Calu3 (cell line): Measurements from ENCODE around the gene ZBED2. TPM values are rescaled to one million over a fixed set of nuclear protein-coding genes. Genes with fewer than 3 reads are reported as not detected.

Experiments used
- BruUV-seq: library from RNA; stranded (reverse); fragments of 400-500 nt; replicated peaks from 2 replicates; lab custom pipeline; 2021; lab: Mats Ljungman, UMichigan
- CTCF ChIA-PET: fragments of 300-600 bp; sonication (Branson Sonifier 250); formaldehyde crosslinking; loops from one replicate; lab custom pipeline; 2022; ENCODE audit warnings: antibody characterized with exemption; lab: Charles Lee
- DNase-seq: peaks from one replicate; pipeline ENCODE4 v3.0.0; 2022
- H3K27ac Mint-ChIP-seq: one replicate; pipeline ENCODE4 v1.8.0; 2022; ENCODE audit warnings: mixed read lengths; ENCODE audit not compliant: unreplicated experiment
- H3K27me3 Mint-ChIP-seq: one replicate; pipeline ENCODE4 v1.8.0; 2022; ENCODE audit warnings: mixed read lengths; ENCODE audit not compliant: unreplicated experiment
- H3K36me3 Mint-ChIP-seq: one replicate; pipeline ENCODE4 v1.8.0; 2022; ENCODE audit warnings: mild to moderate bottlenecking, moderate library complexity, mixed read lengths; ENCODE audit not compliant: insufficient read depth, unreplicated experiment
- H3K4me1 Mint-ChIP-seq: one replicate; pipeline ENCODE4 v1.8.0; 2022; ENCODE audit warnings: mild to moderate bottlenecking, low read depth, mixed read lengths; ENCODE audit not compliant: unreplicated experiment
- H3K4me3 Mint-ChIP-seq: one replicate; pipeline ENCODE4 v1.8.0; 2022; ENCODE audit warnings: mild to moderate bottlenecking, low read depth, moderate library complexity, mixed read lengths; ENCODE audit not compliant: unreplicated experiment
- H3K9me3 Mint-ChIP-seq: one replicate; pipeline ENCODE4 v1.8.0; 2022; ENCODE audit warnings: low read depth, mixed read lengths; ENCODE audit not compliant: unreplicated experiment
- intact Hi-C: fragments of 100-400 bp; cut with micrococcal nuclease; formaldehyde crosslinking; loops from one replicate; pipeline ENCODE4 v1.10.0; 2022; ENCODE audit not compliant: unreplicated experiment
- total RNA-seq: library from RNA; stranded (reverse); gene quantifications from 2 replicates; pipeline ENCODE4 v1.2.3, GENCODE V29; 2022
- TF ChIP-seq, protein P1 (sequence below): fragments of 200-600 bp; IDR thresholded peaks from one replicate; pipeline ENCODE4 v1.8.0; 2022; ENCODE audit warnings: antibody characterized with exemption; ENCODE audit not compliant: unreplicated experiment

Gene ZBED2
- total RNA-seq, 1 experiment from 2014 or later, result 0.24 TPM

DNA sequence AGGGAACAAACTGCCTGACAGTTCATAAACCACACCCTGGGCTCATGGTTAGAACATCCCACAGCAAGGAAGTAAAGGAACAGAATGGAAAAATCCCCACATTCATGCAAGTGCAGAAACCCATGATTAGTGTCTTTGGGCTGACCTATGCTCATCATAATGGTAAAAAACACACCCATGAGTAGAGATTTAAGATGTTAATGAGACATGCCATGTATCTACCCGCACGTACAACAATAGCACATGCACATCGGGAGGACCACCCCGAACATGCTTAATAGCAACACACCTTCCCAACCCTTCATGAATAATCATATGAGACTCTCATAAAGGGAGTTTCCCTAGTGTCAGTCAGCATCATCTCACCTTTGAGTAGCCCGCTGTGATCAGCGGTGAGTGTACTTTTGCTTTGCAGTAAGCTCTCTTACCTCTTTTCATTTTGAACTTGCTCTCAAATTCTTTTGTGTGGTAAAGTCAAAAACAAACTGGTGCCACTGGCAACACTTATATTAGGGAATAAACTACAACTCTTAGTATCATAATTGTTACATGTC lies 23.2 kb downstream of the ZBED2 start:
- no TSS peak for BruUV-seq
- intact Hi-C loops, result no loop called here
- TF ChIP-seq, protein P1, sequence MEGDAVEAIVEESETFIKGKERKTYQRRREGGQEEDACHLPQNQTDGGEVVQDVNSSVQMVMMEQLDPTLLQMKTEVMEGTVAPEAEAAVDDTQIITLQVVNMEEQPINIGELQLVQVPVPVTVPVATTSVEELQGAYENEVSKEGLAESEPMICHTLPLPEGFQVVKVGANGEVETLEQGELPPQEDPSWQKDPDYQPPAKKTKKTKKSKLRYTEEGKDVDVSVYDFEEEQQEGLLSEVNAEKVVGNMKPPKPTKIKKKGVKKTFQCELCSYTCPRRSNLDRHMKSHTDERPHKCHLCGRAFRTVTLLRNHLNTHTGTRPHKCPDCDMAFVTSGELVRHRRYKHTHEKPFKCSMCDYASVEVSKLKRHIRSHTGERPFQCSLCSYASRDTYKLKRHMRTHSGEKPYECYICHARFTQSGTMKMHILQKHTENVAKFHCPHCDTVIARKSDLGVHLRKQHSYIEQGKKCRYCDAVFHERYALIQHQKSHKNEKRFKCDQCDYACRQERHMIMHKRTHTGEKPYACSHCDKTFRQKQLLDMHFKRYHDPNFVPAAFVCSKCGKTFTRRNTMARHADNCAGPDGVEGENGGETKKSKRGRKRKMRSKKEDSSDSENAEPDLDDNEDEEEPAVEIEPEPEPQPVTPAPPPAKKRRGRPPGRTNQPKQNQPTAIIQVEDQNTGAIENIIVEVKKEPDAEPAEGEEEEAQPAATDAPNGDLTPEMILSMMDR, result no peak

DNA sequence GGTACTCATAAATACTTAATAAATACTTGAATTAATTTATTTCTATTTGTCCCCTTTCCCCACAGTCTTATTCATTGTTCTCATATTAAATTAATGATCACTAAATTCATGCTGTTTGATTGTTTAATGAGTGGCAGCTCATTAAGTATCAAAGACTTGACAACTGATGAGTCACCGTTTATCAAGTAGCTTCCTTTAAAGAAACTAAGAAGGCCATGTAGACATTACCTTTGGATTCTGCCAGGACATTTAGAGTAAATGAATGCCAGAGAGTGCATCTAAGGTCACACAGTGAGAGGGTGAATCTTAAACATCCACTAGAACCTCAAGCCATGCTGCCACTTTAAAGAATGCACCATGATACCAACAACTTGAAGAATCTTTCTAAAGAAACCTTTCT lies 23.9 kb downstream of the ZBED2 start:
- no peaks in the 10 kb centered on the region for H3K27me3 Mint-ChIP-seq
- TF ChIP-seq, protein P1, result no peak
- CTCF ChIA-PET, result interaction anchor here (0.7 kb wide), 2 partner anchors 28 to 136 kb away, joined by 3 read pairs; no protein-coding TSS in a partner anchor
- intact Hi-C loops, result no loop called here
- H3K4me1 Mint-ChIP-seq, result no peaks in the 10 kb centered on the region
- H3K36me3 Mint-ChIP-seq, result no peaks in the 10 kb centered on the region
- no peak for DNase-seq
- H3K9me3 Mint-ChIP-seq, result no peaks in the 10 kb centered on the region
- no peak overlapping the region for H3K27ac Mint-ChIP-seq
- no peak overlapping the region for H3K4me3 Mint-ChIP-seq
- no TSS peak for BruUV-seq

More for the DNA sequence above, 23.2 kb downstream of the ZBED2 start:
- no peaks in the 10 kb centered on the region for H3K27me3 Mint-ChIP-seq
- H3K9me3 Mint-ChIP-seq, result no peaks in the 10 kb centered on the region
- no peaks in the 10 kb centered on the region for H3K36me3 Mint-ChIP-seq
- no peak overlapping the region for H3K4me3 Mint-ChIP-seq
- CTCF ChIA-PET, result no interaction called here
- DNase-seq, result no peak
- H3K27ac Mint-ChIP-seq, result no peak overlapping the region
- no peaks in the 10 kb centered on the region for H3K4me1 Mint-ChIP-seq

DNA sequence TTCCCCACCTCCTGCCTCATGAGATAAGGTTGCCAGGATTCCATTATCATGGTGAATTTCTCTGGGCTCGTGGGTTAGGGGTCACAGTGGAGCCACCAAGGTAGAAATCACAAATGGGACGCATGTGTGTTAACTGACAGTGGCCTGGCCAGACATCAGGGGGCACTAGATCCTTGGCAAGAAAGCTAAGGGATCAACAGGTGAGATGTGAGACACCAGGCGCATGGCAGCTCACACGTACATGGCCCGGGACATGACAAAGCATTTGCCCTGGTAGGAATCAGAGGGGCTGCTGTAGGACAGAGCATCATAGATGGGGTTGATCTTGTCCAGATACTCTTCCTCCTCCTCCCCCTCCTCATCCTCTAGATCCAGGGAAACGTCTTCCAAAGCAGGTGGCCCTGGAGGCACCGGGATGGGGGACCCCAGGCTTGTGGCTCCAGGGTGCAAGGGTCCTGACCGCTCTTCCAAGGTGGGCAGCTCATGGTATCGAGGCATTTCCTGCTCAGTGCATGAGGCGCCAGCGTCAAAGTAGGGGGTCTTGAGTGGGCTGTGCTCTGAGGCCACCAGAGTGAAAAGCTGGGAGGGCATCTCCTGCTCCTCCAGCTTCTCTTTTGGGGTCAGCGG lies 24.6 kb downstream of the ZBED2 start:
- intact Hi-C loops, result no loop called here
- CTCF ChIA-PET, result no interaction called here
- BruUV-seq, result no TSS peak
- no peak for DNase-seq
- Mint-ChIP-seq H3K4me1 (no peaks in the 10 kb centered on the region), H3K4me3 (no peak overlapping the region), H3K9me3 (no peaks in the 10 kb centered on the region), H3K27me3 (no peaks in the 10 kb centered on the region), H3K27ac (no peak overlapping the region), H3K36me3 (no peaks in the 10 kb centered on the region)
- TF ChIP-seq, protein P1, result no peak

DNA sequence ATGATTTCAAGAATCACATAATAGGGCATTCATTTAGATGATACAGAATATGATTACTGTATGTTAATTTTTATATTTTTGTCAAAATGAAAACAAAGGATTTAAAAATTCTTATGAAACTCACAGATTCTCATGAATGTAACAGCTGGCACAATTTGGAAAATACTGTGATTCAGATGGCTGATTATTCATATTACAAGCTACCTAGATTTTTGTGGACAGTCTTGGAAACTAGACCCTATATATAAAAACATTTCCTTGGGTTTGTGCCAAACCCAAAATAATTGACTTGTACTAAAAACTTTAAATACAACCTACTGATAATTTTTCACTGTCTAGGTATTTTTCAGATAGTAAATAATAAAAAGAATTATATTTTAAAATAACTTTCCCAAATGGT lies 26.2 kb downstream of the ZBED2 start:
- H3K9me3 Mint-ChIP-seq, result no peaks in the 10 kb centered on the region
- no TSS peak for BruUV-seq
- no peak overlapping the region for H3K4me3 Mint-ChIP-seq
- intact Hi-C loops, result no loop called here
- no peak for DNase-seq
- no peaks in the 10 kb centered on the region for H3K36me3 Mint-ChIP-seq
- no peaks in the 10 kb centered on the region for H3K27me3 Mint-ChIP-seq
- H3K27ac Mint-ChIP-seq, result no peak overlapping the region
- no peaks in the 10 kb centered on the region for H3K4me1 Mint-ChIP-seq
- TF ChIP-seq, protein P1, result no peak
- CTCF ChIA-PET, result no interaction called here
